HG03558 (cell line): ENCODE measurements around the gene SHOX.

ENCODE experiments used
- ATAC-seq: cut with Tn5 transposase; IDR thresholded peaks from one replicate; pipeline ENCODE4 v1.9.1; 2021; ENCODE audit warnings: moderate number of reproducible peaks; ENCODE audit not compliant: unreplicated experiment; ENCODE audit errors: extremely low read depth

SHOX gene

GRCh38 chrX:703866-704265, 73.3 kb downstream of the SHOX start:
- ATAC-seq = no peak
